Glomerular visceral epithelial cell (primary cell): ENCODE measurements around the gene FAM89B.
"Not testable (repeated sequence)": the region's sequence is repeated elsewhere in the genome, so short reads cannot be mapped to it uniquely, and the experiment has no call there.

Experiments
- DNase-seq: peaks from one replicate; pipeline ENCODE4 v3.0.0-alpha.2; 2016; ENCODE audit errors: extremely low spot score

FAM89B gene

DNA sequence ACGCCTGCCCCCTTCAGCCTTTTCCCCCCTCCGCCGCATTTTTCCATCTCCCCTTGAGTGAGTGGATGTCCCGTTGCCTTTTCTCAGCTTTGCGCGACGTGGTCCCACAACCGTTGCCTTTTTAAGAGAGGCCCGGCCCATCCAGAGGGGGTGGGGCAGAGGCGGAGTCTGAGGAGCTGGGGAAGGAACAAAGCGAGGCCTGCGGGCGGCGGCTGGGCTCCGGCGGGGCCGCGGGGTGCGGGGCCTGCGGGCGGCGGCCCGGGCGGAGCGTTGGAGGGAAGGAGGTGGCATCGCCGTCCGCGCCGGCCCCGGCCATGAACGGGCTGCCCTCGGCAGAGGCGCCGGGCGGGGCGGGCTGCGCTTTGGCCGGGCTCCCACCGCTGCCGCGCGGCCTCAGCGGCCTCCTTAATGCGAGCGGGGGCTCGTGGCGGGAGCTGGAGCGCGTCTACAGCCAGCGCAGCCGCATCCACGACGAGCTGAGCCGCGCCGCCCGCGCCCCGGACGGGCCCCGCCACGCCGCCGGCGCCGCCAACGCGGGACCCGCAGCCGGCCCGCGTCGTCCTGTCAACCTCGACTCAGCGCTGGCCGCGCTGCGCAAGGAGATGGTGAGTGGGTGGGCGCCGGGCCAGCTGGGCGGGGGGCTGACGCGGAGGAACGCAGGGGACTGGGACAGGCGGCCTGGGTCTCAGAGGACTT, at the start of gene FAM89B:
FAM89B (plus strand) TSS at position 183 of the 696 bp plus-strand sequence; CDS start at position 315, 132 bp downstream.
- peak; percentile 85 for DNase-seq

DNA sequence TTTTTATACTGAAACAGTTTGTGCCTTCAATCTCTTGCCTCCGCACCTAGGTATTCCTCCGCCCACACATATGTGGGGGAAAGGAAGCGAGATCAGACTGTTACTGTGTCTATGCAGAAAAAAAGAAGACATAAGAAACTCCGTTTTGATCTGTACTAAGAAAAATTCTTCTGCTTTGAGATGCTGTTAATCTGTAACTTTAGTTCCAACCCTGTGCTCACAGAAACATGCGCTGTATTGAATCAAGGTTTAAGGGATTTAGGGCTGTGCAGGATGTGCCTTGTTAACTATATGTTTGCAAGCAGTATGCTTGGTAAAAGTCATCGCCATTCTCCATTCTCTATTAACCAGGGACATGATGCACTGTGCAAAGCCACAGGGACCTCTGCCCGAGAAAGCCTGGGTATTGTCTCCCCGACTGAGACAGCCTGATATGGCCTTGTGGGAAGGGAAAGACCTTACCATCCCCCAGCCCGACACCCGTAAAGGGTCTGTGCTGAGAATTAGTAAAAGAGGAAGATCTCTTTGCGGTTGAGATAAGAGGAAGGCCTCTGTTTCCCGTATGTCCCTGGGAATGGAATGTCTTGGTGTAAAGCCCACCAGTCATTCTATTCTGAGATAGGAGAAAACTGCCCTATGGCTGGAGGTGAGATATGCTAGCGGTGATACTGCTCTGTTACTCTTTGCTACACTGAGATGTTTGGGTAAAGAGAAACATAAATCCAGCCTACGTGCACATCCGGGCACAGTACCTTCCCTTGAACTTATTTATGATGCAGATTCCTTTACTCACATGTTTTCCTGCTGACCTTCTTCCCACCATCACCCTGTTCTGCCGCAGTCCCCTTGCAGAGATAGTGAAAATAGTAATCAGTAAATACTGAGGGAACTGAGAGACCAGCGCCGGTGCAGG, 49.4 kb upstream of the FAM89B start:
- DNase-seq: peak; percentile 47

- not testable (repeated sequence) for DNase-seq
Measured at GRCh38 chr11:65523631-65523968, 48.7 kb upstream of the FAM89B start.

DNA sequence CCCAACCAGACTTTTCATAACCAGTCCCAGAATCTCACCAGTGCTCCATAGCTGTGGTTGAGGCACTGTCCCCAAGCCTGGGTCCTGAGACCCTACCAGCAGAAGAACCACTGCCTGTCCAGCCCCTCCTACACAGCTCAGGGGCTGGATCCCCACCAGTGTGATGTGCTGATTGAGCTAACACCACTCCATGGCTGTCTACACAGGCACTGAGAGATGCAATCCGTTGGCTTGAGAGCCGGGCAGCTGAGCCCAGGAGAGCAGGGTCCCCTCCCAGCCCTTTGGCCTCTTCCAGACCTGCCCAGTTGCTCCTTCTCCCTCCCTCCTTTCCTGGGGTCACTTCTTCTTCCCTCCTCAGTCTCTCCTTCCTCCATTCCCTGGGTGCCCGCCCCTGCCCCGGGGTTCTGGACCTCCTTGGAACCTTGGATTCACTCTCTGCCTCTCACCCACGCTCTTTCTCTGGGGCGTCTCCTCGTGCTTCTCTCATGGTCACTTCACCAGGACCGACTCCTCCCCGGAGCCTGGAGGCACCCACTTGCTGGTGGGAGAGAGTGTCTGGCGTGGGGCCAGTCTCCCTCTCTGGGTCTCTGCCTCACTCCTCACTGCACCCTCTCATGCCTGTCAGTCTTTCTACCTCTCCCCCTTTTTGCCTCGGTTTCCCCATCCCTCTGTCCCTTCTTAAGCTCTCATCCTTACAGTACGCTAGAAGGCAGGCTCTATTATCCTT, 48.2 kb upstream of the FAM89B start:
- peak; percentile 27 for DNase-seq

- peak; percentile 86 for DNase-seq
Measured at GRCh38 chr11:65524741-65525545, 47.4 kb upstream of the FAM89B start, which contains the start of gene SCYL1. Gene SCYL1 (plus strand): TSS chr11:65525083. CDS start chr11:65525154, 71 bp downstream.

GRCh38 chr11:65525546-65526480, 46.5 kb upstream of the FAM89B start:
- no peak for DNase-seq

- DNase-seq: no peak
Measured at GRCh38 chr11:65526744-65527143, 45.6 kb upstream of the FAM89B start.

DNA sequence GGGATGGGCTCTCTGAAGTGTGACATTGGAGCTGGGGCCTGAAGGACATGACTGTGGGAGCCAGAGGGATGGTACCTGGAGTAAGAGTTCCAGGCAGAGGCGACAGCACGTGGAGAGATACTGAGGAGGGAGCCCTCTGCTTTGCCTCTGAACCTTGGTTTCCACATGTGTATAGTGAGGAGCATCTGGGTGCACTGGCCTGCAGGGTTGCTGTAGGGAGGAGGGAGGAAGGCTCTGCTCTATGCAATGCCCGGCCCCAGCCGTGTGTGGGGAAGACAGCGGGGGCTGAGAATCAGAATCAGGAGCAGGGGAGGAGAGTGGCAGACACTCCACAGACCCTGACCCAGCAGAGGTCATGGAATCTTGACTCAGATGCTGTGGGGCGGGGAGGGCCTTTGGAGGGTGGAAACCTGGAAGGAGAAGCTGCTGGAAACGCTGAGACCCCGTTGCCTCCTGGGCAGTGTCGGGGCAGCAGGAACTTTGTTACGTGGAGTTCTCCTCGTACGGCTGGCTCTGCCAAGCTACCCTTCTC, 43.5 kb upstream of the FAM89B start:
- no peak for DNase-seq

- DNase-seq: no peak
Measured at GRCh38 chr11:65529475-65530156, 42.7 kb upstream of the FAM89B start.

- no peak for DNase-seq
Measured at GRCh38 chr11:65530157-65530496, 42.2 kb upstream of the FAM89B start.

DNA sequence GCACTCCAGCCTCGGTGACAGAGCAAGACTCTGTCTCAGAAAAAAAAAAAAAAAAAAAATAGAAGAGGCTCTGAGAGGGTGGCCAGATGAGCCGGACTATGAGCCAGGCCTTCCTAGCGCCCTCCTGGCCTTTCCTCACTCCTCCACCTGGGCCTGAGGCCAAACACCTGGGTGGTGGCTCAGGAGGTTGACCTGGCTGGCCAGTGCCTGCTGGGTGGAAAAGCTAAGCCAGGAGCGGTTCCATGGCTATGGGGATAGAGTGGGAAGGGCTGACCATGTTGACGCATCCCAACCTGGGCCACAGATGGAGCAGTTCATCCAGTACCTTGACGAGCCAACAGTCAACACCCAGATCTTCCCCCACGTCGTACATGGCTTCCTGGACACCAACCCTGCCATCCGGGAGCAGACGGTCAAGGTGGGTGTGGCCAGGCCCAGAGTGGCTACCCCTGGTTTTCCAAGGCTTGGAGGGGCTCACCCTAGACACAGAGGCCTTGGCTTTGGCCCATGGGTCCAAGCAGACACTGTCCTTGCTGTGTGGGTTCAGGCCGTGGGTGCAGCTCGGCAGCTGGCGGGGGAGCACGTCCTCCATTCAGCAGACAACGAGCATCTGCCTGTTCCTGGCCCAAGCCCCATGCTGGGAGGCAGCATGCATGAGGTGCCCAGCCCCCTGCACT, 39.8 kb upstream of the FAM89B start:
- DNase-seq: no peak

- no peak for DNase-seq
Measured at GRCh38 chr11:65535102-65535501, 37.2 kb upstream of the FAM89B start.

DNA sequence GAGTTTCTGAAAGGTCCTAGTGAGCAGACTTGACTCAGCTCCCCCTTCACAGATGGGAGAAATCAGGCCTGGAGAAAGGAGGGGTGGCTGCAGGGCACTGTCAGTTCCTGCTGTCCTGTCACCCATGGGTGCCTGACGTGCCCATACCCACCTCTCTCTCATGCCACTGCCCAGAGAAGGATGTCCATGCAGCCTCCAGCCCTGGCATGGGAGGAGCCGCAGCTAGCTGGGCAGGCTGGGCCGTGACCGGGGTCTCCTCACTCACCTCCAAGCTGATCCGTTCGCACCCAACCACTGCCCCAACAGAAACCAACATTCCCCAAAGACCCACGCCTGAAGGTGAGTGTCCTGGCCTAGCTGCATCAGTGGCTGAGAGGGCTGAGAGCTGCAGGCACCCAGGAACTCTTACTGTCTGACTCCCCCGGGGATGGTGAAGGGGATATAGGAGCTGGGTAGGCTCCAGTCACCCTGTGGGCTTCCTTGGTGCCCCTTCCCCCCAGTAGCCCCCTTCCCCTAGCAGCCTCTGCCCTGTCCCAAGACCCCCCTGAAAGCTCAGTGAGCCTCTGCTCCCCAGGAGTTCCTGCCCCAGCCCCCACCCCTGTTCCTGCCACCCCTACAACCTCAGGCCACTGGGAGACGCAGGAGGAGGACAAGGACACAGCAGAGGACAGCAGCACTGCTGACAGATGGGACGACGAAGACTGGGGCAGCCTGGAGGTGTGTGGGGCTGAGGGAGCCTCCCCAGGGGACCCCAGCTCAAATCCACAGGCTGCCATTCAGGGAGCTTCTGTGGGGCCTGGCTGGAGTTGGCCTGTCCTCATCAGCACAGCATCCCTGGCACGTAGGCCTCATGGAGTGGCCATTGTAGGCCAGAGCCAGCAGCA, 35.7 kb upstream of the FAM89B start:
- no peak for DNase-seq

- no peak for DNase-seq
Measured at GRCh38 chr11:65537296-65537597, 35.1 kb upstream of the FAM89B start.

- no peak for DNase-seq
Measured at GRCh38 chr11:65537620-65538231, 34.6 kb upstream of the FAM89B start.

- no peak for DNase-seq
Measured at GRCh38 chr11:65538232-65538914, 34.0 kb upstream of the FAM89B start.
